ENCODE results near the gene AKR1C1. TPM values are rescaled to one million over a fixed set of nuclear protein-coding genes. Genes with fewer than 3 reads are reported as not detected.
A peak's percentile ranks its signal among the peaks of the same experiment; 100 is the strongest.
"Not testable (repeated sequence)": the region's sequence is repeated elsewhere in the genome, so short reads cannot be mapped to it uniquely, and the experiment has no call there.

AKR1C1 gene
- total RNA-seq, 1 experiment from 2014 or later: 4.1 TPM

- Mint-ChIP-seq H3K9me3 (peaks cover 29% of the 10 kb centered on the region), H3K36me3 (peaks cover 9% of the 10 kb centered on the region), H3K27ac (no peak overlapping the region), H3K27me3 (ENCODE audit: low read depth) (peaks cover 3% of the 10 kb centered on the region; the same call in 1 of the 2 replicates), H3K4me3 (no peak overlapping the region), H3K4me1 (peaks cover 29% of the 10 kb centered on the region)
- no peak for DNase-seq (ENCODE audit: low spot score)
- ChIA-PET CTCF (interaction anchor here (1.1 kb wide), 1 partner anchor 43 kb away, joined by 4 read pairs; no protein-coding TSS in a partner anchor), POLR2A (no interaction called here)
- no peak for ATAC-seq
- TF ChIP-seq PRRX2 (CRISPR knock-in tag; IDR thresholded peaks at IDR 0.05): no peak
- TF ChIP-seq GABPB1 (CRISPR knock-in tag; IDR thresholded peaks at IDR 0.05): peak; percentile 49; the same call in 1 of the 2 replicates
Observed at GRCh38 chr10:4939224-4940072, 23.8 kb upstream of the AKR1C1 start.

DNA sequence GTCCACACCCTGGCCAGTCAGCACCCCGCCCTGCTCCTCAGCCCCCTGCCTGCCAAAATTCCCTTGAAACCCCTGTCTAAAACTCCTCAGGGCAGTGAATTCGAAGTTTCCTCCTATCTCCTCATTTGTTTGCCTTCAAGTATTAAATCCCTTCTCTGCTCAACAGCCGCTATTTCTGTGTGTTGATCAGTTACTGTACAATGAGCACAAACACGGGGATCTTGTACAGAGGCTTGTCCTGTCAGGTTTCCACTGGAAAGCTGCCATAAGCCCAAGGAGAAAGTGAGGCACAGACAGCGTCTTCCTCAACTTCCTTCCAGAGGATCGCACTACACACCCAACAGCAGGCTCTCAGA is 23.2 kb upstream of the AKR1C1 start:
- Mint-ChIP-seq H3K4me1 (peaks cover 35% of the 10 kb centered on the region), H3K9me3 (peaks cover 27% of the 10 kb centered on the region)
- H3K27me3 Mint-ChIP-seq (ENCODE audit: low read depth); DNase-seq (ENCODE audit: low spot score); H3K36me3 Mint-ChIP-seq; ATAC-seq; CTCF ChIA-PET; H3K27ac Mint-ChIP-seq; POLR2A ChIA-PET; H3K4me3 Mint-ChIP-seq: not testable (repeated sequence)

DNA sequence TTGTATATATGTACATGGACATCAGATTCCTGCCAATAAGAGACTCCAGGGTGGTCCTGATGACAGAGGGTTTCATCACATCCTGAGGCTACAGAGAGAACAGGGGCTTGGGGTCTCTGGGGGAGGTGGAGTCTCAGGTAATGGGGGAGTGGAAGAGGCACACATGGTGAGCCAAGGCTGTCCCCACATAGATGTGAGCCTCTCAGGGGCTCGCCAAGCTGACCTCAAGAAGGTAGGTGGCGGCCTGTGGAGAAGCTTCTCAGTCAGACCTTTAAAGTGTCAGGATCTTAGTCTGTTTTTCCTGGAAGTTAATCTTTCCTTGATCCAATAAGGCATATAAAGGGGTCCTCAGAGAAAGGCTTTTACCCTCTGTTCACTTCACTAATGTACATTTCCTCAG is 22.3 kb upstream of the AKR1C1 start:
- DNase-seq (ENCODE audit: low spot score); CTCF ChIA-PET; H3K4me3 Mint-ChIP-seq; ATAC-seq; H3K36me3 Mint-ChIP-seq; POLR2A ChIA-PET; H3K27ac Mint-ChIP-seq; H3K27me3 Mint-ChIP-seq (ENCODE audit: low read depth): not testable (repeated sequence)
- peaks cover 19% of the 10 kb centered on the region for H3K9me3 Mint-ChIP-seq
- peaks cover 44% of the 10 kb centered on the region for H3K4me1 Mint-ChIP-seq

- ChIA-PET CTCF (no interaction called here), POLR2A (interaction anchor here (0.5 kb wide), 1 partner anchor 399 kb away, joined by 3 read pairs; no protein-coding TSS in a partner anchor)
- Mint-ChIP-seq H3K27ac (no peak overlapping the region), H3K27me3 (ENCODE audit: low read depth) (peaks cover 3% of the 10 kb centered on the region; the same call in 1 of the 2 replicates), H3K36me3 (peaks cover 4% of the 10 kb centered on the region), H3K4me3 (no peak overlapping the region), H3K9me3 (peaks cover 10% of the 10 kb centered on the region), H3K4me1 (peaks cover 52% of the 10 kb centered on the region)
- TF ChIP-seq ZNF219 (CRISPR knock-in tag; IDR thresholded peaks at IDR 0.05; ENCODE audit: borderline replicate concordance): no peak
- TF ChIP-seq ZBTB21 (CRISPR knock-in tag; IDR thresholded peaks at IDR 0.05; ENCODE audit: borderline replicate concordance): no peak
- no peak for TF ChIP-seq ZNF263 (CRISPR knock-in tag; IDR thresholded peaks at IDR 0.05; ENCODE audit: low read depth)
- TF ChIP-seq USF1 (CRISPR knock-in tag; IDR thresholded peaks at IDR 0.05): no peak
- TF ChIP-seq ZNF138 (CRISPR knock-in tag; conservative IDR thresholded peaks at IDR 0.05): no peak
- no peak for TF ChIP-seq TEAD1 (CRISPR knock-in tag; IDR thresholded peaks at IDR 0.05)
- no peak for TF ChIP-seq FOXP1 (CRISPR knock-in tag; IDR thresholded peaks at IDR 0.05; ENCODE audit: borderline replicate concordance)
- ATAC-seq (no peak), DNase-seq (ENCODE audit: low spot score) (no peak)
Observed at GRCh38 chr10:4941540-4942330, 21.5 kb upstream of the AKR1C1 start.

DNA sequence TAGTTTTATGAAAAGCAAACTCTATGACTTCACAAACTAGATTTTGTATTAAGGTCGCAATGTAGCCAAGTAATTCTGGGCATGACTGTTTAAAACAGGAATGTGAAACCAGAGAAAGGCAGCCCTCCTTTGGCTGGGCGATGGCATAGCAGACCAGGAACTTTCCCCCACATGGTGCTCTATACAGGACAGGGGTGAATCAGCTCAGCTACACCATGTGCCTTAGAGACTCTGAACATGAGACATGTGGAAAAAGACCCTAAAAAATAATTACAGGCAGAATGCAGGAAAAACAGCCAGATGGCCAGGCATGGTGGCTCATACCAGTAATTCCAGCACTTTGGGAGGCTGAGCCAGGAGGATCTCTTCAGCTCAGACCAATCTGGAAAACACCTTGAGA is 20.3 kb upstream of the AKR1C1 start:
- H3K27ac Mint-ChIP-seq; POLR2A ChIA-PET; H3K9me3 Mint-ChIP-seq; H3K4me3 Mint-ChIP-seq; H3K36me3 Mint-ChIP-seq; DNase-seq (ENCODE audit: low spot score); H3K27me3 Mint-ChIP-seq (ENCODE audit: low read depth): not testable (repeated sequence)
- H3K4me1 Mint-ChIP-seq: peaks cover 64% of the 10 kb centered on the region
- ATAC-seq: peak; percentile 71
- CTCF ChIA-PET: interaction anchor here (1.4 kb wide), 1 partner anchor 93 kb away, joined by 5 read pairs; no protein-coding TSS in a partner anchor

- POLR2A ChIA-PET; DNase-seq (ENCODE audit: low spot score); H3K4me3 Mint-ChIP-seq; H3K36me3 Mint-ChIP-seq; H3K27me3 Mint-ChIP-seq (ENCODE audit: low read depth); ATAC-seq; H3K9me3 Mint-ChIP-seq: not testable (repeated sequence)
- peaks cover 69% of the 10 kb centered on the region for H3K4me1 Mint-ChIP-seq
- CTCF ChIA-PET: interaction anchor here (1.4 kb wide), 1 partner anchor 94 kb away, joined by 5 read pairs; no protein-coding TSS in a partner anchor
- 0 out of 2 replicates have a peak overlapping the region, but pooled peaks have one; percentile 85 for H3K27ac Mint-ChIP-seq
Observed at GRCh38 chr10:4943416-4943815, 19.8 kb upstream of the AKR1C1 start.

Data from WTC11 (cell line).